PC-9 (cell line): Measurements from ENCODE around the gene AKAP7. TPM values are rescaled to one million over a fixed set of nuclear protein-coding genes. Genes with fewer than 3 reads are reported as not detected.

ENCODE experiments used
- BruUV-seq: library from RNA; stranded (reverse); fragments of 400-500 nt; replicated peaks from 2 replicates; lab custom pipeline; 2021; lab: Mats Ljungman, UMichigan
- CTCF ChIA-PET: fragments of 300-600 bp; sonication (Branson Sonifier 250); formaldehyde crosslinking; loops from one replicate; lab custom pipeline; 2022; ENCODE audit warnings: antibody characterized with exemption; lab: Charles Lee
- POLR2A ChIA-PET: fragments of 300-600 bp; sonication (Branson Sonifier 250); formaldehyde crosslinking; loops from one replicate; lab custom pipeline; 2022; ENCODE audit warnings: antibody characterized with exemption; ENCODE audit not compliant: unreplicated experiment; lab: Charles Lee
- DNase-seq, 2 experiments: peaks; one replicate each; pipeline versions ENCODE4 v3.0.0 to v3.0.0-alpha.2; 2015 to 2022; ENCODE audit warnings: mixed read lengths in 1 of 2
- H2AFZ ChIP-seq: fragments of 200-600 bp; sonication (generic); 2 replicates; pipeline ENCODE4 v1.8.1; 2017; ENCODE audit warnings: antibody characterized with exemption
- H3F3A ChIP-seq: fragments of 200-600 bp; sonication (generic); 2 replicates; pipeline ENCODE4 v1.8.1; 2017; ENCODE audit warnings: antibody characterized with exemption, mild to moderate bottlenecking, low read depth; ENCODE audit not compliant: insufficient read depth
- H3K27ac ChIP-seq: fragments of 200-600 bp; sonication (generic); 2 replicates; pipeline ENCODE4 v1.6.1; 2016; ENCODE audit warnings: mixed run types
- H3K27me3 ChIP-seq: fragments of 200-600 bp; sonication (generic); 2 replicates; pipeline ENCODE4 v1.6.1; 2016; ENCODE audit warnings: low read depth, mixed run types; ENCODE audit not compliant: insufficient read depth
- H3K36me3 ChIP-seq: fragments of 200-600 bp; sonication (generic); 2 replicates; pipeline ENCODE4 v1.6.1; 2016; ENCODE audit warnings: low read depth, mixed run types
- H3K4me1 ChIP-seq: fragments of 200-600 bp; sonication (generic); replicated peaks from 2 replicates; pipeline ENCODE4 v1.6.1; 2016; ENCODE audit warnings: mixed run types; ENCODE audit not compliant: insufficient read depth
- H3K4me2 ChIP-seq: fragments of 200-600 bp; sonication (generic); 2 replicates; pipeline ENCODE4 v1.6.1; 2017; ENCODE audit warnings: mixed run types
- H3K4me3 ChIP-seq: fragments of 200-600 bp; sonication (generic); 2 replicates; pipeline ENCODE4 v1.6.1; 2016; ENCODE audit warnings: mixed run types
- H3K79me2 ChIP-seq: fragments of 200-600 bp; sonication (generic); 2 replicates; pipeline ENCODE4 v1.6.1; 2017; ENCODE audit warnings: low read depth, mixed run types
- H3K9me2 ChIP-seq: fragments of 200-600 bp; sonication (generic); 2 replicates; pipeline ENCODE4 v1.8.1; 2017; ENCODE audit warnings: mild to moderate bottlenecking; ENCODE audit not compliant: insufficient read depth
- H3K9me3 ChIP-seq: fragments of 200-600 bp; sonication (generic); 2 replicates; pipeline ENCODE4 v1.8.1; 2016; ENCODE audit warnings: low read depth; ENCODE audit not compliant: insufficient read depth
- H4K20me1 ChIP-seq: fragments of 200-600 bp; sonication (generic); 2 replicates; pipeline ENCODE4 v1.8.1; 2017; ENCODE audit not compliant: insufficient read depth
- EZH2 ChIP-seq: fragments of 200-600 bp; sonication (generic); IDR thresholded peaks from 2 replicates; pipeline ENCODE4 v1.8.0; 2017; ENCODE audit warnings: antibody characterized with exemption, low read depth
- intact Hi-C: fragments of 100-400 bp; cut with micrococcal nuclease; formaldehyde crosslinking; loops from one replicate; pipeline ENCODE4 v1.10.0; 2022; ENCODE audit not compliant: unreplicated experiment
- total RNA-seq: library from RNA; stranded (reverse); gene quantifications from 2 replicates; pipeline ENCODE4 v1.2.3, GENCODE V29; 2021
- TF ChIP-seq, protein P1 (sequence below): fragments of 200-600 bp; sonication (generic); conservative IDR thresholded peaks from 2 replicates; pipeline ENCODE4 v1.6.1; 2017; ENCODE audit warnings: mixed run types, antibody characterized with exemption, mild to moderate bottlenecking, moderate library complexity

Gene AKAP7
- total RNA-seq, 1 experiment from 2014 or later: 3.8 TPM

DNA sequence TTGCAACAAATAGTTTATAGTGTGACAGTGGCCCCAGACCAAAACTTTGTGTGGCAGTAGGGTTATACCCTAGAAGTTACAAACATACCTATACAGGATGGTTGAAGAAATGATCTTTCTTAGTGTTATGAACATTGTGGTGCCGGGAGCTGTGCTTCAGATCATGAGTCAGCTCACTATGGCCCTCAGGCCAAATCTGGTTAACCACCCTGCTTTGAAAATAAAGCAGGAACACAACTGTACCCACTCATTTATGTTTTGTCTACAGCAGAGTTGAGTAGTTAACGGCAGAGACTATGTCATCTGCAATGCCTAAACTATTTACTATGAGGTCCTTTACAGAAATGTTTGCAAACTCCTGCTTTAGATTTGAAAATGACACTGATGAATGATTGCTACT is 24.3 kb downstream of the AKAP7 start:
- CTCF ChIA-PET: no interaction called here
- Histone ChIP-seq H3K4me1 (0 out of 2 replicates have a peak, but pooled peaks cover 7% of the 10 kb centered on the region), H3K79me2 (no peaks in the 10 kb centered on the region), H3K27ac (no peak overlapping the region), H3K4me3 (no peak overlapping the region), H3K27me3 (no peaks in the 10 kb centered on the region), H3K9me2 (peaks cover 4% of the 10 kb centered on the region), H3K4me2 (no peak overlapping the region), H2AFZ (no peak overlapping the region), H3K9me3 (no peaks in the 10 kb centered on the region), H3K36me3 (no peaks in the 10 kb centered on the region), H4K20me1 (no peaks in the 10 kb centered on the region), H3F3A (peaks cover 4% of the 10 kb centered on the region; the same call in 1 of the 2 replicates)
- TF ChIP-seq, protein P1, sequence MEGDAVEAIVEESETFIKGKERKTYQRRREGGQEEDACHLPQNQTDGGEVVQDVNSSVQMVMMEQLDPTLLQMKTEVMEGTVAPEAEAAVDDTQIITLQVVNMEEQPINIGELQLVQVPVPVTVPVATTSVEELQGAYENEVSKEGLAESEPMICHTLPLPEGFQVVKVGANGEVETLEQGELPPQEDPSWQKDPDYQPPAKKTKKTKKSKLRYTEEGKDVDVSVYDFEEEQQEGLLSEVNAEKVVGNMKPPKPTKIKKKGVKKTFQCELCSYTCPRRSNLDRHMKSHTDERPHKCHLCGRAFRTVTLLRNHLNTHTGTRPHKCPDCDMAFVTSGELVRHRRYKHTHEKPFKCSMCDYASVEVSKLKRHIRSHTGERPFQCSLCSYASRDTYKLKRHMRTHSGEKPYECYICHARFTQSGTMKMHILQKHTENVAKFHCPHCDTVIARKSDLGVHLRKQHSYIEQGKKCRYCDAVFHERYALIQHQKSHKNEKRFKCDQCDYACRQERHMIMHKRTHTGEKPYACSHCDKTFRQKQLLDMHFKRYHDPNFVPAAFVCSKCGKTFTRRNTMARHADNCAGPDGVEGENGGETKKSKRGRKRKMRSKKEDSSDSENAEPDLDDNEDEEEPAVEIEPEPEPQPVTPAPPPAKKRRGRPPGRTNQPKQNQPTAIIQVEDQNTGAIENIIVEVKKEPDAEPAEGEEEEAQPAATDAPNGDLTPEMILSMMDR: no peak
- TF ChIP-seq EZH2: no peak
- intact Hi-C loops: no loop called here
- no peak for DNase-seq
- no TSS peak for BruUV-seq
- POLR2A ChIA-PET: interaction anchor here (0.6 to 0.8 kb wide), 2 partner anchors 792 to 1900 kb away, joined by 4 to 6 read pairs; no protein-coding TSS in a partner anchor

DNA sequence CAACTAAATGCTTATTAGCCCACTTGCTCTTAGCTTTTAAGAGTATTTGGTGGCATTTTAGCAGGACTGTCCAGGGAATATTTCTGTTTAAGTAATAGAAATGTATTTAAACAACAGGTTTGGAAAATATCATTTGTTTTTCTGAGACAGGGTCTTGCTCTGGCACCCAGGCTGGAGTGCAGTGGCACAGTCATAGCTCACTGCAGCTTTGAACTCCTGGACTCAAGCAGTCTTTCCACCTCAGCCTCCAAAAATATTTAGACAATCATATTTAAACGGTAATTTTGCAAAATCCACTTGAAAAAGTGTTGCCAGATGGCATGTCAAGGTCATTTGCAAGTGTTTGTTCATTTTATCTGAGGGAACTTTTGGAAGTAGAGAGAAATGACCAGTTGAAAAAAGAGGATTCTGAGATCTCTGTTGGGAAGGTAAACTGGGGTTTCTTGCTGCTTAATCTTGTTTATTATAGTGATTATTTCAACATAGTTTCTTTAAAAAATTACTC is 25.0 kb downstream of the AKAP7 start:
- no TSS peak for BruUV-seq
- no peaks in the 10 kb centered on the region for H3K79me2 ChIP-seq
- intact Hi-C loops: no loop called here

DNA sequence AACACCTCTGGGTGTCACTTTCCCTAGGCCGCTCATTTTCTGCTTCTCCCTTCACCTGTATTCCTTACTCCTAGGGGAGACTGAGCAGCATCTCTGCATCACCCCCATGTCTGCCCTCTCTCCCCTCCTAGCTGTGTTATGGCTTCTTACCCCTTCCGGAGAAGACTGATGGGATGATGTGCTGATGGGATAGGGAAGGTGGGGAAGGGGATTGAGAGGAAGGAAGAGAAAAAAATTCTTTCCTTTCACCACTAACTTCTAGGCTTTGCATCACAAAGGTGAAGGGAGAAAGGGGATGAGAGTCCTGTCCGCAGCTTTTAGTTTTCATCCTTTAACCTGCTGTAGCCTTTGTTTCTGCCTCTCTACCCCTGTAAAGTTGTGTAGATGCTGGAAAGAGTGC is 26.7 kb downstream of the AKAP7 start:
- H3K27me3 ChIP-seq: no peaks in the 10 kb centered on the region
- TF ChIP-seq, protein P1: no peak
- TF ChIP-seq EZH2: no peak
- H3K36me3 ChIP-seq: no peaks in the 10 kb centered on the region
- H3K27ac ChIP-seq: no peak overlapping the region
- no peak overlapping the region for H3K4me2 ChIP-seq
- H3K4me1 ChIP-seq: 0 out of 2 replicates have a peak, but pooled peaks cover 7% of the 10 kb centered on the region
- POLR2A ChIA-PET: no interaction called here
- no TSS peak for BruUV-seq
- intact Hi-C loops: no loop called here
- no peaks in the 10 kb centered on the region for H3K79me2 ChIP-seq
- no peak for DNase-seq
- no peaks in the 10 kb centered on the region for H3K9me3 ChIP-seq
- no peaks in the 10 kb centered on the region for H4K20me1 ChIP-seq
- H3K4me3 ChIP-seq: no peak overlapping the region
- CTCF ChIA-PET: no interaction called here
- no peak overlapping the region for H2AFZ ChIP-seq
- H3K9me2 ChIP-seq: no peaks in the 10 kb centered on the region; the same call in 1 of the 2 replicates
- peaks cover 4% of the 10 kb centered on the region; the same call in 1 of the 2 replicates for H3F3A ChIP-seq

More for the DNA sequence above, 25.0 kb downstream of the AKAP7 start:
- TF ChIP-seq, protein P1: no peak
- TF ChIP-seq EZH2: no peak
- H3K4me1 ChIP-seq: 0 out of 2 replicates have a peak, but pooled peaks cover 7% of the 10 kb centered on the region
- H3K9me3 ChIP-seq: no peaks in the 10 kb centered on the region
- H3K9me2 ChIP-seq: peaks cover 3% of the 10 kb centered on the region
- CTCF ChIA-PET: no interaction called here
- no peaks in the 10 kb centered on the region for H4K20me1 ChIP-seq
- no peak overlapping the region for H2AFZ ChIP-seq
- H3K36me3 ChIP-seq: no peaks in the 10 kb centered on the region
- no peak for DNase-seq
- no peaks in the 10 kb centered on the region for H3K27me3 ChIP-seq
- no peak overlapping the region for H3K4me2 ChIP-seq
- no peak overlapping the region for H3K4me3 ChIP-seq
- peaks cover 4% of the 10 kb centered on the region; the same call in 1 of the 2 replicates for H3F3A ChIP-seq
- no peak overlapping the region for H3K27ac ChIP-seq
- POLR2A ChIA-PET: no interaction called here
